GM21515 (cell line): ENCODE results near the gene MRFAP1L1.
"Not testable (repeated sequence)": the region's sequence is repeated elsewhere in the genome, so short reads cannot be mapped to it uniquely, and the experiment has no call there.

Experiments used
- ATAC-seq: cut with Tn5 transposase; IDR thresholded peaks from one replicate; pipeline ENCODE4 v1.9.1; 2021; ENCODE audit not compliant: unreplicated experiment

The MRFAP1L1 gene

DNA sequence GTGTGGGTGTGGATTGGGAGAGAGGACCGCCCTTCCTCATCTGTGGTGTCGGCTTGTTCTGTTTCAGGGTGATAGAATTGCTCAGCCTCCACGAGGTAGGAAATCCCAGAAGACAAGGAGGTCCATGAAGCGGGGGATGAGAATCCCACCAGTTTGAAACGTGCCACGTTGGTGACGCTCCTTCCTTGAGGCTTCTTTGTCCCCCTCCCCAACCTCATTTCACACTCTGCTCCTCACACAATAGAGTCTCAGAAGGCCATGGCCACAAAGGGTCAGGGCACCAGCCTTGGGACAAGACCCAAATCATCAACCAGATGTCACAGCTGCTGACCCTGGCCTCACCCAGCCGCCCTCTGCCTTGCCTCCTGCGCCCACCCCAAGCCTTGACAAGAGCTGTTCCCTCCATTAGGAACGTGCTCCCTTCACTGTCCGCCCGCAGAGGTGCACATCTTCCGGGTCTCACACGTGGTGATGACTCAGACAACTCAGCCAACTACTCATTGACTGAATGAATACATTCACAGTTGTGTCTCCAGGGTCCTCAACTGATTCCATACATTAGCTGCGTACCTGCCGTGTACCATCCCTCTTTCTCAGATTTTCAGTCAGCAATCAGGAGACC is 24.6 kb upstream of the MRFAP1L1 start:
- no peak for ATAC-seq

GRCh38 chr4:6733358-6734164 is 23.9 kb upstream of the MRFAP1L1 start:
- no peak for ATAC-seq

GRCh38 chr4:6732441-6733357 is 23.0 kb upstream of the MRFAP1L1 start:
- ATAC-seq = no peak

DNA sequence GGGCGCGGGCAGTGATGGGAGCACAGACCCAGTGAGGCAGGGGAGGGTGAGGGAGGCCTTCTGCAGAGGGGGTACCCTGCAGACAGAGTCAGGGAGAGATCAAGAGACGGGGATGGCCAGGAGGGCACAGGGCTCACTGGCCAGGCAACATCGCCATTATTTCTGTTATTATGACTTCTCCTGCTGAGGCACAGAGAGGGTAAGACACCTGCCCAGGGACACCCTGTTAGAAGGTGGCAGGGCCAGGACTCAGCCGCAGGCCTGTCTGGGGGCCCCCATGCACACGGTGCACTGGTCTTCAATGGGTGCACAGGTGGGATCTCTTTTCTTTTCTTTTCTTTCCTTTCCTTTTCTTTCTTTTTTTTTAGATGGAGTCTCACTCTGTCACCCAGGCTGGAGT is 22.1 kb upstream of the MRFAP1L1 start:
- ATAC-seq = no peak

DNA sequence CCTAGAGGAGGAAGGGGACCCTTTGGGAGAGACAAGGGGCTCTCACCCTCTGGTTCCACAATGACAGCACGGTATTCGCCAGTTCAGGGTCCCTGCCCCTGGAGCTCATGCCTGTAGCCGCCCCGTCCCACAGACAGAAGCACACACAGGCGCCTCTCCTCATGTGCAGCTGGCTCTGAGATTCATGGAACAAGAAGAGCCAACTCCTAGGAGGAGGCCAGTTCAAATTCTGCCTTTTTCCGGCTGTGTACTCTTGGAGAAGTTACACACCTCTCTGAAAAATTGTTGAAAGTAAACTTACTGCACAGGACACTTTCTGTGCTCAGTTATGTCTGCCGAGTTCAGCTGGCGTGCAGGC is 21.6 kb upstream of the MRFAP1L1 start:
- ATAC-seq = no peak

- no peak for ATAC-seq
Measured at GRCh38 chr4:6730603-6731317, 21.1 kb upstream of the MRFAP1L1 start.

DNA sequence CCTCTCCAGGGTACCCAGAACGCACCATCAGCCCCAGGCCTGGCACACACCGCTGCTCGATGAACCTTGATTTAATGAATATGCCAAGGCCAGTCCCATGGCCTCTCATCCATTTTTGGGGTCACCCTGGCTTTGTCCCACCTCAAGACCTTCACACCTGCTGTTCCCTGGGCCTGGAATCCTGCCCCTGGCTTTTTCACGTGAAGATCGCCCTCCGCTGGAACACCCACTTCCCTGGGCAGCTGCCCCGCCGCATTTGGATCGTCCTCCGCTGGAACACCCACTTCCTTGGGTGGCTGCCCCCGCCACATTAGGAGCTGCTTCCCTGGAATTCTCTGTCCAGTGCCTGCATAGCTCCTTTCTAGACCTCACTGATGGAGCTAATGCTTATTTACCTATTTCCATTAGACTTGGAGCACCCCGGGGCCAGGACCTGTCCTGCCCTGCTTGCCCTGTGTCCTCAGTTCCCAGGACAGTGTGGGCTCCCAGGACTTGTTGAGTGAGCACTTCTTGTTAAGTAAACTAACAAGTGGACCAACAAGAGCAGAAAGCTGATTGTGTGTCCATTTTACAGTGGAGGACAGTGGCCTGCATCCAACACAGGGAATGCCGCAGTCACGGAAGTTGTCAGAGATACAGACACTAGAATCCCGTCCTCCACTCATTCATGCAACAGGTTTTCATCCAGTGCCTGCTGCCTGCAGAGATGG is 18.8 kb upstream of the MRFAP1L1 start:
- ATAC-seq = no peak

DNA sequence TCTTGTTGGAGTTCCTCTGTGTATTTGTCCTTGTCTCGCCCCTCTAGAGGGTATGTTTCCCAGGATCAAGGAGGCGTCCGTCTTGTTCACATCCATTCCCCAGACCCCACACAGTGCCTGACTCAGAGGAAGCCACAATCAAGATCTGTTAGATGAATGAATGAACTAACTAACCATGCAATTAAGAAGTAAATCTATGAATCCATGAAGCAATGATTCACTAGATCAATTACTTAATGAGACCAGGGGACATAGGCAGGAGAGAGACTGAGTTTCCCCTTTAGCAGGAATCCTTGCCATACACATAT is 18.2 kb upstream of the MRFAP1L1 start:
- no peak for ATAC-seq

DNA sequence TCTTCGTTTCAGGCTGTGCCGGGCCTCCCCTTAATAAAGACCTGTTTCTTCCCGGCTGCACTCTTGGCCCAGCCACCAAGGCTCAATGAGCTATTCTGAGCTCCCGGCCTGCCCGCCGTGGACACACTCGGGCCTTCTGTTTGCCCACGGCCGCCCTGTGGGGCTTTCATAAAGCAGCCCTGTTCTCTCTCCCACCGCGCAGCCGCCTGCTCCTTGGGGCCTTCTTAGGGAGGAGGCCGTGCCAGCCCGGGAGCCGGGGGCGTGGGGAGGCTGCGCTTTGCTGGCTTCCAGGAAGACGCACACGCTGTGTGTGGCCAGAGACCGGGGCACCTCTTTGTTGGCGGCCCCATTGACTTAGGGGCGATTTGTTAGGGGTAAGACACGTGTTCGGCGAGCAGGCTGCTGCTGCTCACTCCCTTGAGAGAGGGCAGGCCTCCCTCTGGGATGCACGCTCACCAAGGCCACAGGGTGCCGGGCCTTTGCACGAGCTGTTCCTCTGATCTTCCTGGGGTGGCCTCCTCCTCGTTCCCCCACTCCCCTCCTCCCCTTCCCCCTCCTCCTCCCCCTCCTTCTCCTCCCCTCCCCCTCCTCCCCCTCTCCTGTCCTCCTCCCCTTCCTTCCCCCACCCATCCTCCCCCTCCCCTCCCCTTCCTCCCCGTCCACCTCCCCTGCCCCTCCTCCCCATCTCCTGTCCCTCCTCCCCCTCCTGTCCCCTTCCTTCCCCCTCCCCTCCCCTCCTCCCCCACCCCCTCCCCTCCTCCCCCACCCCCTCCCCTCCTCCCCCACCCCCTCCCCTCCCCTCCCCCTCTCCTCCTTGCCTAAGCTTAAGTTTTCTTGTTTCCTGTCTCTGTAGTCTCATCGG is 17.6 kb upstream of the MRFAP1L1 start:
- ATAC-seq = no peak

DNA sequence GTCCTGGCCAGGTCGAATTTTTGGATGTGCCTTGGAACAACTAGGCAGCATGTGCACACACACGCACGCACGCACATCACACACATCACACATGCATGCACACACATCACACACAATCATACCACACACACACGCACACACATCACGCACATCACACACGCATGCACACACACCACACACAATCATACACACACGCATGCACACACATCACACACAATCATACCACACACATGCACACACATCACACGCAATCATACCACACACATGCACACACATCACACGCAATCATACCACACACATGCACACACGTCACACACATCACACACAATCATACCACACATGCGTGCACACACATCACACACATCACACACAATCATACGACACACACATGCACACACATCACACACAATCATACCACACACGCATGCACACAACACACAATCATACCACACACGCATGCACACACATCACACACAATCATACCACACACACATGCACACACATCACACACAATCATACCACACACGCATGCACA is 15.8 kb upstream of the MRFAP1L1 start:
- ATAC-seq = not testable (repeated sequence)

- ATAC-seq = no peak
Measured at GRCh38 chr4:6724421-6725111, 14.9 kb upstream of the MRFAP1L1 start.

DNA sequence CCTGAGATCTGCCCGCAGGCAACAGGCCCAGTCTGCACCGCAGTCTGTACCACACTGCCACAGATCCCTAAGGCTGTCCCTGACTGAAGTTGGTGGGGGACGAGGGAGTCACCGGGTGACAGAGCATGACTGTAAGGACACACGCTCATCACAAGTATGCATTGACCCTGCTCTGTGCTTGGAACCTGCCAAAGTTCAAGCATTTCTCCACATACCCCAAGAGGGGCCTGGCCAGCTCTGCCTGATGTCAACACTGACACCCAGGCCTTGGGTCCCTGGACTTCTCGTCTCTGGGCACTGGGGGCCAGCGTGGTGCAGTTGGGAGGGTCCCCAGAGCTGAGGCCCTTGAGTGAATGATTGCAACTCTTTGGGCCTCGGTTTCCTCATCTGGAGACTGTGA is 14.2 kb upstream of the MRFAP1L1 start:
- ATAC-seq = no peak

GRCh38 chr4:6722891-6723290 is 13.2 kb upstream of the MRFAP1L1 start:
- no peak for ATAC-seq

GRCh38 chr4:6721121-6721520 is 11.5 kb upstream of the MRFAP1L1 start:
- no peak for ATAC-seq

DNA sequence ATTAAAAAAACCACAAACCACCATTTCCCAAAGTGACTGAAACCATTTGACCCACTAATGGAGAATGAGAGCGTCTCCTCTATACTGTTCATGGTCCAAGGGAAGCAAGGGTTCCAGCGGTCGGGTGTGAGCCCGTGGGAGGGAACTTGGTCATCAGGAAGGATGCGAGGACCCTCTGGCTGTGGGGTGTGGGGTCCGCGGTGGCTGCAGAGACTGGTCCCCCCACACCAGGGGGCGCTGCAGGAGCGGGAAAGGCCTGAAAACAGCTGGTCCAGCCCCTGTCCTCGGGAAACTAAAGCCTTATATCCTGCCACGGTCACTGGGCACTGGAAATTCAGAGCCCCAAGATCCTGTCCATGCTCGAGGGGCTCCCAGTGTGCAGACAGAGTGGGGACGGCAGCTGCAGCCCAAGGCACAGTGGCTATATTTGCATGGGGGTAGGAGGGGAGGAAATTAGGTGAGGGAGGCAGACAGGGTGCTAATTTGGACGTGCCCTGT is 10.6 kb upstream of the MRFAP1L1 start:
- ATAC-seq = no peak

DNA sequence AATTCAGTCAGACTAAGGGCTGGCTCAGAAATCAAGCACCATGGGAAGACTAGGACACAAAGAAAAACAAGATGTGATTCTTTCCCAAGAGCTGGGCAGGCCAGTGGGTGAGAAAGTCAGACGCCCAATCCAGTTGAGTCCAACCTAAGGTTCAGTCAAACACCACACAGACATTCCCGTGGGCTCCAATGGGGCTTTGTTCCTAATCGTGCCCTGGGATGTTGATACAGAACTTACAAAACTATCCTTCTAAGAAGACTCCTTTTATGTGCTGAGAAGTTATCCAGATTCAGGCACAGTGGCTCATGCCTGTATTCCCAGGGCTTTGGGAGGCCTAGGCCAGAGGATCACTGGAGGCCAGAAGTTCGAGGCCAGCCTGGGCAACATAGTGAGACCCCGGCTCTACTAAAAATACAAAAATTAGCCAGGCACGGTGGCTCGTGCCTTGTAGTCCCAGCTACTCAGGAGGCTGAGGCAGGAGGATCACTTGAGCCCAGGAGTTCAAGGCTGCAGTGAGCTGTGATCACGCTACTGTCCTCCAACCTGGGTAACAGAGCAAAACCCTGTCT is 10.0 kb upstream of the MRFAP1L1 start:
- no peak for ATAC-seq

- no peak for ATAC-seq
Measured at GRCh38 chr4:6718932-6719610, 9.4 kb upstream of the MRFAP1L1 start.
